Heart left ventricle (tissue), 16 donors: ENCODE measurements around the gene SPOCK1. TPM values are rescaled to one million over a fixed set of nuclear protein-coding genes. Genes with fewer than 3 reads are reported as not detected.

Source experiments
- ATAC-seq, 4 donors: fragments of 200-7000 bp; cut with Tn5 transposase; one replicate each; pipeline ENCODE4 v1.9.1; 2020 to 2022; ENCODE audit warnings: moderate library complexity in 4 of 4, mild to moderate bottlenecking in 3 of 4, moderate number of reproducible peaks in 1 of 4
- DNase-seq, 5 donors: peaks; one replicate each; pipeline ENCODE4 v3.0.0-alpha.2; 2020
- H3K27ac ChIP-seq, 12 donors: fragments of 200-600 bp; sonication (generic) in 4 of 12; one replicate each; pipeline versions ENCODE4 v1.5.0 to v1.8.0; 2016 to 2022; ENCODE audit warnings: mild to moderate bottlenecking in 2 of 12
- H3K27me3 ChIP-seq, 9 donors: fragments of 200-600 bp; sonication (generic) in 2 of 9; one replicate each; pipeline versions ENCODE4 v1.5.1 to v1.8.0; 2016 to 2022; ENCODE audit warnings: mild to moderate bottlenecking in 3 of 9
- H3K36me3 ChIP-seq, 9 donors: fragments of 200-600 bp; sonication (generic) in 2 of 9; one replicate each; pipeline versions ENCODE4 v1.5.0 to v1.8.0; 2018 to 2022; ENCODE audit warnings: mild to moderate bottlenecking in 2 of 9
- H3K4me1 ChIP-seq, 12 donors: fragments of 200-600 bp; sonication (generic) in 4 of 12; one replicate each; pipeline versions ENCODE4 v1.5.0 to v1.8.0; 2016 to 2022; ENCODE audit warnings: mild to moderate bottlenecking in 3 of 12
- H3K4me3 ChIP-seq, 12 donors: fragments of 200-600 bp; sonication (generic) in 4 of 12; one replicate each; pipeline versions ENCODE4 v1.5.0 to v1.8.0; 2017 to 2022; ENCODE audit warnings: mild to moderate bottlenecking in 9 of 12, moderate library complexity in 4 of 12
- H3K9me3 ChIP-seq, 12 donors: fragments of 200-600 bp; sonication (generic) in 4 of 12; one replicate each; pipeline versions ENCODE4 v1.5.0 to v1.8.0; 2016 to 2022; ENCODE audit warnings: mild to moderate bottlenecking in 1 of 12
- POLR2A ChIP-seq, 2 donors: fragments of 450-650 bp; IDR thresholded peaks; one replicate each; pipeline ENCODE4 v1.6.1; 2017; ENCODE audit warnings: antibody characterized with exemption in 2 of 2, mild to moderate bottlenecking in 2 of 2, moderate library complexity in 2 of 2
- WGBS, 4 donors: extraction: QIAGEN DNeasy Blood & Tissue Kit in 2 of 4; methylation state at CpG; one replicate each; pipeline versions ENCODE4 v1.1.5 to v1.1.7; 2013 to 2018; 5-methylcytosine and 5-hydroxymethylcytosine counted together
- intact Hi-C, 10 donors: fragments of 100-400 bp; cut with DNase I; formaldehyde crosslinking; loops; one replicate each; pipeline versions ENCODE4 v1.11.1 to v1.14.2; 2022
- polyA plus RNA-seq, 2 donors: library from polyadenylated mRNA; stranded (reverse); fragments of 200-250 nt; gene quantifications; one replicate each; pipeline ENCODE4 v1.2.3, GENCODE V29; 2013
- total RNA-seq, 9 donors: library from RNA; depleted of rRNA in 2 of 9; stranded (reverse); fragments of >200 nt in 2 of 9; fragmentation: NEBNext Ultra II Directional in 3 of 9; extraction: Animal tissue kit (Norgen Biotek cat#: 25700) in 3 of 9; gene quantifications; one replicate each; pipeline versions ENCODE4 v1.1.0 to v1.2.4, GENCODE V29; 2016 to 2023
- TF ChIP-seq, protein P1 (sequence below), 12 donors: fragments of 200-600 bp; sonication (generic) in 4 of 12; IDR thresholded peaks; one replicate each; pipeline versions ENCODE4 v1.5.0 to v1.8.0; 2018 to 2022; ENCODE audit warnings: antibody characterized with exemption in 12 of 12, mild to moderate bottlenecking in 5 of 12
- donor health status: ischemic (EF 13 %, LVEDD 7.1; RV severe dilation, severe dysfunction).
- donor health status: healthy with polysubstance abuse.
- donor health status: DM: no; HTN: yes; CAD: no.
- donor health status: DM: no; HTN: no; CAD: no.
- donor health status: ischemic (EF 25% LVEDD 6.9; RV normal size, moderate dysfunction).
- donor health status: ischemic (EF 25% LVEDD 5.7; RV mildly dilated, moderate dysfunction).
- donor health status: healthy.
- donor health status: DM: yes; HTN: yes; CAD: no.
- donor health status: ischemic (EF 35%, LVEDD 5.7; RV mildly dilated, moderate dysfunction).
- donor health status: nonischemic (EF 11% LVEDD 7.7; RV severe dilation, severe dysfunction).
- donor health status: DM: yes; HTN: yes; CAD: no.
- donor health status: PGD.
- donor health status: ischemic (EF 29% LVEDD 5.4; RV normal size, mild dysfunction).
- donor health status: nonischemic (EF 23%, LVEDD 6.1; RV moderate dilation, normal function).

The SPOCK1 gene
- total and polyA plus RNA-seq, 11 donors: 7.8 to 51.2 (median 19.9) TPM

DNA sequence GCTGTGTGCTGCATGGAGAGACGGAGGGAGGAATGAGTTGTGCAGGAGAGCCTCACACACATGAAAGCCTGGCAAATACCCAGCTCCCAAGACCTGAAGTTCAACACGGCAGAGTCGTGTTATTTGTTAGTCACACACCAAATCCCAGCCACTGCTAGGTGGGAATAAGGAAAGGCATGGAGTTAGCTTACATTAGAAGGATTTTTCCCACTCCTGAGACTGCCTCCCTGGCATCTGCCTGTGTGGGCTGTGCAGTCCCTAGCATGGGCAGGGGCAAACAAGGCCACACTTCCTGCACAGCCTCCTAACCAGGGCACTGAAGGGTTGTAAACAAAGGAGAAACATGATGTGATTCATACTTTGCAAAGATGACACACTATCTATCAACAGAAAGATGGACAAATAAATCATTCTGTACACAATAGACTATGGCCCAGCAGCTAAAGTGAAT is 306.8 kb downstream of the SPOCK1 start:
- no peaks in the 10 kb centered on the region for H3K9me3 ChIP-seq
- intact Hi-C loops: no loop called here
- TF ChIP-seq, protein P1, sequence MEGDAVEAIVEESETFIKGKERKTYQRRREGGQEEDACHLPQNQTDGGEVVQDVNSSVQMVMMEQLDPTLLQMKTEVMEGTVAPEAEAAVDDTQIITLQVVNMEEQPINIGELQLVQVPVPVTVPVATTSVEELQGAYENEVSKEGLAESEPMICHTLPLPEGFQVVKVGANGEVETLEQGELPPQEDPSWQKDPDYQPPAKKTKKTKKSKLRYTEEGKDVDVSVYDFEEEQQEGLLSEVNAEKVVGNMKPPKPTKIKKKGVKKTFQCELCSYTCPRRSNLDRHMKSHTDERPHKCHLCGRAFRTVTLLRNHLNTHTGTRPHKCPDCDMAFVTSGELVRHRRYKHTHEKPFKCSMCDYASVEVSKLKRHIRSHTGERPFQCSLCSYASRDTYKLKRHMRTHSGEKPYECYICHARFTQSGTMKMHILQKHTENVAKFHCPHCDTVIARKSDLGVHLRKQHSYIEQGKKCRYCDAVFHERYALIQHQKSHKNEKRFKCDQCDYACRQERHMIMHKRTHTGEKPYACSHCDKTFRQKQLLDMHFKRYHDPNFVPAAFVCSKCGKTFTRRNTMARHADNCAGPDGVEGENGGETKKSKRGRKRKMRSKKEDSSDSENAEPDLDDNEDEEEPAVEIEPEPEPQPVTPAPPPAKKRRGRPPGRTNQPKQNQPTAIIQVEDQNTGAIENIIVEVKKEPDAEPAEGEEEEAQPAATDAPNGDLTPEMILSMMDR (IDR thresholded peaks at IDR 0.05): no peak
- TF ChIP-seq POLR2A (IDR thresholded peaks at IDR 0.05): no peak

DNA sequence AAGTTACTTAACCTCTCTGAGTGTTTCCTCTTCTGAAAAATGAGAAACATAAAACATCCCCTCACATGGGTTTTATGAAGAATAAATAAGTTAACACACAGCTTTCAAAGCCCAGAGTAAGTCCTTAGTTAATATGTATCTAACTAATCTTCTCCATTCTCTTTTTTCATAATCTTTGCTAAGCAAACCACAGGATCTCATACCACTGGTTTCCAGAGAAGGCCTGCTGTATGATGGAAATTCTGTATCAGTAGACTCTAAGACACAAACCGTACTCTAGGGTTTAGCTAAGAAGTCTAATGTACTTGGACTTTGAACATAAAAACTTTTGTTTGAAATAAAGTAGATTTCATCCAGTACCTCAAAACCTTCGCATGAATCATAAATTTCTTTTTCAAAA is 307.9 kb downstream of the SPOCK1 start:
- DNase-seq: no peak
- no peaks in the 10 kb centered on the region for H3K27me3 ChIP-seq
- ATAC-seq: no peak
- H3K4me1 ChIP-seq: peaks cover 0 to 3% (median 0%) of the 10 kb centered on the region in 12 donors
- no peak overlapping the region for H3K4me3 ChIP-seq
- intact Hi-C loops: no loop called here
- H3K27ac ChIP-seq: no peak overlapping the region
- no peak for TF ChIP-seq POLR2A (IDR thresholded peaks at IDR 0.05)
- TF ChIP-seq, protein P1 (IDR thresholded peaks at IDR 0.05): no peak
- no peaks in the 10 kb centered on the region for H3K9me3 ChIP-seq
- WGBS, 4 donors: 41 to 49% (median 47%) methylated on average over 2 of the region's 2 CpGs
- no peaks in the 10 kb centered on the region for H3K36me3 ChIP-seq

More for the DNA sequence above, 306.8 kb downstream of the SPOCK1 start:
- Histone ChIP-seq H3K27me3 (no peaks in the 10 kb centered on the region), H3K36me3 (no peaks in the 10 kb centered on the region), H3K27ac (no peak overlapping the region), H3K4me1 (no peaks in the 10 kb centered on the region), H3K4me3 (no peak overlapping the region)
- ATAC-seq (no peak), DNase-seq (no peak)
- 76 to 86% (median 82%) methylated on average over 3 of the region's 3 CpGs for WGBS, 4 donors

DNA sequence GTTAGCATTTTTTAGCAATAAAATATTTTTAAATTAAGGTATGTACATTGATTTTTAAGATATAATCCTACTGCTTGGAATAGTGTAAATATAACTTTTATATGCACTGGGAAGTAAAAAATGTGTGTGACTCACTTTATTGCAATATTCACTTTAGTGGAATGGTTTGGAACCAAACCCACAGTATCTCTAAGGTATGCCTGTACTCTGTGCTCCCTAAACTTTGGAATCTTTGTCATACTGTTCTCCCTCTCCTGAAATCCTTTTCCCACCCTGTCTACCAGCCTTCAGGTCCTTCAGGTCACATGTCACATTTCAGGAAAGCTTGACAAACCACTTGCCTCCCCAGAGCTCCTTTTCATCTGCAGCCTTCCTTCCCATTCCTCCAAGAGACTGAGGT is 308.7 kb downstream of the SPOCK1 start:
- no peak for DNase-seq
- Histone ChIP-seq H3K27me3 (no peaks in the 10 kb centered on the region), H3K4me1 (peaks cover 0 to 3% (median 0%) of the 10 kb centered on the region in 12 donors), H3K36me3 (no peaks in the 10 kb centered on the region), H3K9me3 (no peaks in the 10 kb centered on the region), H3K27ac (no peak overlapping the region), H3K4me3 (no peak overlapping the region)
- intact Hi-C loops: no loop called here
- no peak for TF ChIP-seq POLR2A (IDR thresholded peaks at IDR 0.05)
- TF ChIP-seq, protein P1 (IDR thresholded peaks at IDR 0.05): no peak
- no peak for ATAC-seq

DNA sequence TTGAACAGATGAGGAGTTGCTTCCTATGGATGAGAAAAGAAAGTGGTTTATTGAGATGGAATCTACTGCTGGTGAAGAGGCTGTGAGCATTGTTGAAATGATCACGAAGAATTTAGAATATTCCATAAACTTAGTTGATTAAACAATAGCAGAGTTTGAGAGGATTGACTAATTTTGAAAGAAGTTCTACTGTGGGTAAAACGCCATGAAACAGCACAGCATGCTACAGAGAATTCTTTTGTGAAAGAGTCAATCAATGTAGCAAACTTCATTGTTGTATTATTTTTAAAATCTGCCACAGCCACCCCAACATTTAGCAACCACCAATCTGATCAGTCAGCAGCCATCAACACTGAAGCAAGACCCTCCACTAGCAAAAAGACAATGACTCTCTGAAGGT is 309.1 kb downstream of the SPOCK1 start:
- intact Hi-C loops: no loop called here
- peaks cover 0 to 3% (median 0%) of the 10 kb centered on the region in 12 donors for H3K4me1 ChIP-seq
- ATAC-seq (no peak), DNase-seq (no peak)
- H3K27ac ChIP-seq: no peak overlapping the region
- 45 to 88% (median 45%) methylated on average over 2 of the region's 2 CpGs for WGBS, 4 donors
- H3K27me3 ChIP-seq: no peaks in the 10 kb centered on the region
- TF ChIP-seq, protein P1 (IDR thresholded peaks at IDR 0.05): no peak
- TF ChIP-seq POLR2A (IDR thresholded peaks at IDR 0.05): no peak
- no peak overlapping the region for H3K4me3 ChIP-seq
- H3K36me3 ChIP-seq: no peaks in the 10 kb centered on the region
- H3K9me3 ChIP-seq: no peaks in the 10 kb centered on the region
